KG1 (cell line): ENCODE measurements around the gene USP17L25.
"Not testable (repeated sequence)": the region's sequence is repeated elsewhere in the genome, so short reads cannot be mapped to it uniquely, and the experiment has no call there.

Experiments
- DNase-seq: peaks from one replicate; lab custom pipeline; 2025; lab: John Stamatoyannopoulos, UW

Gene USP17L25

GRCh38 chr4:9329611-9330010, at the start of gene USP17L25:
Gene USP17L25 (plus strand): TSS chr4:9329911. CDS start chr4:9329911, 0 bp downstream.
- DNase-seq, result not testable (repeated sequence)

GRCh38 chr4:9324191-9324590, 5.5 kb upstream of the USP17L25 start:
- not testable (repeated sequence) for DNase-seq

- not testable (repeated sequence) for DNase-seq
These were observed 4.8 kb upstream of the USP17L25 start, which contains the start of gene USP17L24 for GRCh38 chr4:9324865-9325264. Gene USP17L24 (plus strand): TSS chr4:9325165. CDS start chr4:9325165, 0 bp downstream.

- DNase-seq, result not testable (repeated sequence)
These were observed 4.6 kb downstream of the USP17L25 start, which contains the start of gene USP17L26 for GRCh38 chr4:9334358-9334757. Gene USP17L26 (plus strand): TSS chr4:9334658. CDS start chr4:9334658, 0 bp downstream.

GRCh38 chr4:9339103-9339502, 9.4 kb downstream of the USP17L25 start, which contains the start of gene USP17L5:
Gene USP17L5 (plus strand): TSS chr4:9339403. CDS start chr4:9339403, 0 bp downstream.
- not testable (repeated sequence) for DNase-seq

GRCh38 chr4:9343848-9344247, 14.1 kb downstream of the USP17L25 start, which contains the start of gene USP17L27:
Gene USP17L27 (plus strand): TSS chr4:9344148. CDS start chr4:9344148, 0 bp downstream.
- not testable (repeated sequence) for DNase-seq

GRCh38 chr4:9348593-9348992, 18.9 kb downstream of the USP17L25 start, which contains the start of gene USP17L28:
Gene USP17L28 (plus strand): TSS chr4:9348893. CDS start chr4:9348893, 0 bp downstream.
- not testable (repeated sequence) for DNase-seq

- not testable (repeated sequence) for DNase-seq
These were observed 21.2 kb downstream of the USP17L25 start for GRCh38 chr4:9350866-9351265.

GRCh38 chr4:9353338-9353737, 23.6 kb downstream of the USP17L25 start, which contains the start of gene USP17L29:
Gene USP17L29 (plus strand): TSS chr4:9353638. CDS start chr4:9353638, 0 bp downstream.
- DNase-seq, result not testable (repeated sequence)

GRCh38 chr4:9362829-9363228, 33.1 kb downstream of the USP17L25 start, which contains the start of gene USP17L30:
Gene USP17L30 (plus strand): TSS chr4:9363129. CDS start chr4:9363129, 0 bp downstream.
- not testable (repeated sequence) for DNase-seq

GRCh38 chr4:9379881-9380280, 50.2 kb downstream of the USP17L25 start:
- DNase-seq, result not testable (repeated sequence)
